8988T (cell line): ENCODE data around the gene C4orf17.
"Not testable (repeated sequence)": the region's sequence is repeated elsewhere in the genome, so short reads cannot be mapped to it uniquely, and the experiment has no call there.

Experiments used
- DNase-seq: peaks from one replicate; pipeline ENCODE4 v3.0.0; 2011

C4orf17 gene

GRCh38 chr4:99510721-99511120 lies at the start of gene C4orf17:
TSS of gene C4orf17 (plus strand) at chr4:99511021. CDS start at chr4:99513082, 2,061 bp downstream.
- DNase-seq, result no peak

GRCh38 chr4:99461623-99462401 lies 49.0 kb upstream of the C4orf17 start:
- DNase-seq, result no peak

GRCh38 chr4:99462875-99463464 lies 47.9 kb upstream of the C4orf17 start:
- DNase-seq, result no peak

GRCh38 chr4:99463566-99463965 lies 47.3 kb upstream of the C4orf17 start:
- no peak for DNase-seq

- no peak for DNase-seq
Measured at GRCh38 chr4:99467887-99468286, 42.9 kb upstream of the C4orf17 start.

- no peak for DNase-seq
Measured at GRCh38 chr4:99468889-99469288, 41.9 kb upstream of the C4orf17 start.

- no peak for DNase-seq
Measured at GRCh38 chr4:99471349-99471748, 39.5 kb upstream of the C4orf17 start.

- DNase-seq, result no peak
Measured at GRCh38 chr4:99471896-99472295, 38.9 kb upstream of the C4orf17 start.

- DNase-seq, result no peak
Measured at GRCh38 chr4:99473131-99473530, 37.7 kb upstream of the C4orf17 start.

GRCh38 chr4:99483636-99484035 lies 27.2 kb upstream of the C4orf17 start:
- no peak for DNase-seq

GRCh38 chr4:99485212-99485611 lies 25.6 kb upstream of the C4orf17 start:
- DNase-seq, result no peak

GRCh38 chr4:99486648-99487047 lies 24.2 kb upstream of the C4orf17 start:
- DNase-seq, result not testable (repeated sequence)

GRCh38 chr4:99490286-99490685 lies 20.5 kb upstream of the C4orf17 start:
- DNase-seq, result no peak

- no peak for DNase-seq
Measured at GRCh38 chr4:99504804-99505502, 5.9 kb upstream of the C4orf17 start.

GRCh38 chr4:99506781-99507180 lies 4.0 kb upstream of the C4orf17 start:
- DNase-seq, result no peak

- no peak for DNase-seq
Measured at GRCh38 chr4:99507349-99507748, 3.5 kb upstream of the C4orf17 start.

- no peak for DNase-seq
Measured at GRCh38 chr4:99507762-99508161, 3.1 kb upstream of the C4orf17 start.

GRCh38 chr4:99518601-99519295 lies 7.9 kb downstream of the C4orf17 start:
- DNase-seq, result no peak

GRCh38 chr4:99529228-99529627 lies 18.4 kb downstream of the C4orf17 start:
- DNase-seq, result no peak

GRCh38 chr4:99529956-99530355 lies 19.1 kb downstream of the C4orf17 start:
- DNase-seq, result no peak

GRCh38 chr4:99534699-99535098 lies 23.9 kb downstream of the C4orf17 start:
- not testable (repeated sequence) for DNase-seq

- DNase-seq, result no peak
Measured at GRCh38 chr4:99536271-99536670, 25.4 kb downstream of the C4orf17 start.

- no peak for DNase-seq
Measured at GRCh38 chr4:99536848-99537247, 26.0 kb downstream of the C4orf17 start.
